ENCODE data around the gene PLA2G4F.

The PLA2G4F gene, protein sequence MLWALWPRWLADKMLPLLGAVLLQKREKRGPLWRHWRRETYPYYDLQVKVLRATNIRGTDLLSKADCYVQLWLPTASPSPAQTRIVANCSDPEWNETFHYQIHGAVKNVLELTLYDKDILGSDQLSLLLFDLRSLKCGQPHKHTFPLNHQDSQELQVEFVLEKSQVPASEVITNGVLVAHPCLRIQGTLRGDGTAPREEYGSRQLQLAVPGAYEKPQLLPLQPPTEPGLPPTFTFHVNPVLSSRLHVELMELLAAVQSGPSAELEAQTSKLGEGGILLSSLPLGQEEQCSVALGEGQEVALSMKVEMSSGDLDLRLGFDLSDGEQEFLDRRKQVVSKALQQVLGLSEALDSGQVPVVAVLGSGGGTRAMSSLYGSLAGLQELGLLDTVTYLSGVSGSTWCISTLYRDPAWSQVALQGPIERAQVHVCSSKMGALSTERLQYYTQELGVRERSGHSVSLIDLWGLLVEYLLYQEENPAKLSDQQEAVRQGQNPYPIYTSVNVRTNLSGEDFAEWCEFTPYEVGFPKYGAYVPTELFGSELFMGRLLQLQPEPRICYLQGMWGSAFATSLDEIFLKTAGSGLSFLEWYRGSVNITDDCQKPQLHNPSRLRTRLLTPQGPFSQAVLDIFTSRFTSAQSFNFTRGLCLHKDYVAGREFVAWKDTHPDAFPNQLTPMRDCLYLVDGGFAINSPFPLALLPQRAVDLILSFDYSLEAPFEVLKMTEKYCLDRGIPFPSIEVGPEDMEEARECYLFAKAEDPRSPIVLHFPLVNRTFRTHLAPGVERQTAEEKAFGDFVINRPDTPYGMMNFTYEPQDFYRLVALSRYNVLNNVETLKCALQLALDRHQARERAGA

GRCh38 chr15:42156243-42156922, at the start of gene PLA2G4F:
TSS of gene PLA2G4F (minus strand) at chr15:42156636. CDS start at chr15:42156549, 87 bp downstream.
- DNase-seq (ENCODE audit: low spot score): no peak

- DNase-seq (ENCODE audit: low spot score): no peak
Measured at GRCh38 chr15:42203891-42204290, 47.5 kb upstream of the PLA2G4F start.

DNA sequence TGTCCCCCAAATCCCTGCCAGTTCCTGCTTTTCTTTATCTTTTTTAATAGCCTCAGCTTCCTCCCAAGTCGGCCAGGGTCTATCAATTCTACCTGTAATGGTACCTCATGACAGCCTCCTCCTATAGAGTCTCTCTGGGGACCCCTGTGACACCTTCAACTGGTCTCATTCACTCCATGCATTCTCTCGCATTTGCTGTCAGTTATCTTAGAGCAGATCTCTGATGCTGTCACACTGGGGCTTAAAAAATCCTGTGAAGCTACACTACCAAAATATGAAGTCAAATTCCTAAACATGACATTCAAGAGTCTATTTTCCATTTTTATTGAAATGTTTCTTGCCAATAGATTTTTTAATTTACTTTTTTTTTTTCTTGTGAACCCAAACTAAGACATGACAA, 46.2 kb upstream of the PLA2G4F start:
- no peak for DNase-seq (ENCODE audit: low spot score)

GRCh38 chr15:42201801-42202200, 45.4 kb upstream of the PLA2G4F start:
- no peak for DNase-seq (ENCODE audit: low spot score)

DNA sequence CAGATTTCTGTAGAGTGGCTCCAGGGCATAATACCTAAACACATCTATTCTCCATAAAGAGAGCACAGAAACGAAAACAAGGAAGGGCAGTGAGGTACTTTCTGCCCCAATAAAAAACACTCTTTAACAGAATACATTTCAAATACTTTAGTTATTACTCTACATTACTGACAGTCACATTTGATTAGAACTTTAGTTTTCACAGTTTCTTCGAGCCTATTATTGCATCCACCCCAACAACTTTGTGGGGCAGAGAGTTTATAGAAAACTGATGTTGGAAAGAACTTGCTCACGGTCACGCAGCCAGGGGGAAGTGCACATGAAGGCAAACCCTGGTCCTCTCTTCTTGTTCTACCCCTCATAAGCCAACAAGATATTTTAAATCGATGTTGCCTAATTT, 42.7 kb upstream of the PLA2G4F start:
- no peak for DNase-seq (ENCODE audit: low spot score)

DNA sequence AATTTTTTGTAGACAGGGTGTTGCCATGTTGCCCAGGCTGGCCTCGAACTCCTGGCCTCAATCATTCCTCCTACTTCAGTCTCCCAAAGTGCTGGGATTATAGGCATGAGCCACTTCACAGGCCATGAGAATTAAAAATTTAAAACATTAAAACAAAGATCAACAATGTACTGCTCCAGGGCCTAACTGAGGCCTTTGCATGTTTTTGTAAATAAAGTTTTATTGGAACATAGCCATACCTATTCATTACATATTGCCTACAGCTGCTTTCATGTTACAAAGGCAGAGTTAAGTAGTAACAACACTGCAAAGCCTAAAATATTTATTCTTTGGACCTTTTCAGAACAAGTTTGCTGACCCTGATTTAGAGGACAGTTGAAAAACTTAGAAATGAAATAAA, 42.1 kb upstream of the PLA2G4F start:
- DNase-seq (ENCODE audit: low spot score): no peak

- no peak for DNase-seq (ENCODE audit: low spot score)
Measured at GRCh38 chr15:42194513-42194912, 38.1 kb upstream of the PLA2G4F start.

GRCh38 chr15:42193383-42193782, 36.9 kb upstream of the PLA2G4F start:
- no peak for DNase-seq (ENCODE audit: low spot score)

DNA sequence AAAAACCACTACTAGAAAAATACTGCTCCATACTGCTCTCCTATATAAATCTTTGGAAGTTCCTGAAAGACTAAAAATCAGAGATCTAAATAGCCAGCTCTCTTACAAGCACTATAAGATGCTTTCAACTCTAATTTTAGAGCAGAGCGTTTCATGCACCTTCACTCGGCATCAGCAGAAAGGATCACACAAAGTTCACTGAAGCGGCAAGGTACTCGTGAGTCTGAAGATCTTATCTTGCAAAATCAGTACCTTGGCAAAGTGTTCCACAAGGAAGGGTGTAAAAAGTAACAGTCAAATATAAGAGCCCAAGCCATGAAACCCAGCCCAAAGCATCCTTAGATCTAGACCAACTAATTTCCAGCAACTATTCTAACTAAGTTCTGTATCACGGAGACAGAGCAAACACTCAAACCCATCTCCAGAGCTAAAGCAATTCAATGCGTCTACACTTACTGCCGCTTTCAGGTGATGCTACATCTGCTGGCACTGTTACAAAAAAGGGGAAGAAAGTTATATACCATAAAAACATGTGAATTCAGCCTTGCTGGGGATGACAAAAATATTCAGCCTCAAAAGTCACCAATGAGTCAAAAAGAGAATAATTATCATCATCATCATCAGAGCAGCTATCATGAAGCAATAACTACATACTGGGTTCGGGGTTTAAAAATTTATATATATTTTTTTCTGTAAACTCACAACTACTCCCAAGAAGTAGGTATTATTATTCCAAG, 35.3 kb upstream of the PLA2G4F start:
- no peak for DNase-seq (ENCODE audit: low spot score)

- DNase-seq (ENCODE audit: low spot score): no peak
Measured at GRCh38 chr15:42190370-42190769, 33.9 kb upstream of the PLA2G4F start.

GRCh38 chr15:42185801-42186200, 29.4 kb upstream of the PLA2G4F start:
- DNase-seq (ENCODE audit: low spot score): no peak

DNA sequence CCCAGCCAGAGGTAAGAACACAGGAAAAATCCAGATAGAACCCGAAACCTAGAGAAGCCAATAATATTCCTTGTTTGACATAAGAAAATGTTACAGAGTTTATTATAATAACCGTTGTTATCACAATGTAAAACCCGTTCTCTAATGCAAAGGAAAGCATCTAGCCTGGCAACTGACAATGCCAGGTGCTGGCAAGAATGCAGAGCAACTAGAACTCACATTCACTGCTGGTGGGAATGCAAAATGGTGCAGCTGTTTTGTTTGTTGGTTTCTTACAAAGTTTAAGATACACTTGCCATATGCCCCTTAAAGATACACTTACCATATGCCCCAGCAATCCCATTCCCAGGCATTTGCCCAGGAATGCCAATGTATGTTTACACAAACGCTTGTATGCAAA, 28.3 kb upstream of the PLA2G4F start:
- DNase-seq (ENCODE audit: low spot score): no peak

DNA sequence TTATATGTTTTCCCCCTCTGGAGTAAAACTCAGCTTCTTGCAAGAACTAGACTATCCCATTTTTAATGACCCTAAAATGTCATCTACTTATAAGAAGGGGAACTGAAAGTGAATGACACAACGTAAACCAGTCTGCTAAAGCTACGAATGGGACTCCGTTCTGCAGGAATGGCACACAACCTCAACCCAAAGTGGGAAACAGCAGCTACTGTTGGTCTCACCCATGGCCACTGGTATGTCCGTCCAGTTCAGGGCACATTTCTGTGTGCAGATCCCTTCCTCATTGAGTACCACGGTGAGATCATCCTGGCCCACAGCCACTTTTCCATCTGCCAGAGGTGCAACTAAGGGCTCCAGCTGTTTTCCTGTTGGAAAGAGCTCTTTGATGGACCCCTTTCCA, 27.9 kb upstream of the PLA2G4F start:
- DNase-seq (ENCODE audit: low spot score): peak; percentile 31

DNA sequence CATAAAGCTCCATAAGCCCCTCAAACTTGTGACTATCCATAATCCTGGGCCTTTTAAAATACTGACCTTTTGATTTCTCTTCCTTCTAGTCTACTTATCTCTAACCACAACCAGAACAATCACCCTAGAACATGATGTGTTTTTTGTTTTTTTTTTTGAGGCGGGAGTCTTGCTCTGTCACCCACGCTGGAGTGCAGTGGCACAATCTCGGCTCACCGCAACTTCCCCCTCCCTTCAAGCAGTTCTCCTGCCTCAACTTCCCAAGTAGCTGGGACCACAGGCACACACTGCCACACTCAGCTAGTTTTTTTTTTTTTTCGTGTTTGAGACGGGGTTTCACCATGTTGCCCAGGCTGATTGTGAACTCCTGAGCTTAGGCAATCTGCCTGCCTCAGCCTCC, 26.5 kb upstream of the PLA2G4F start:
- no peak for DNase-seq (ENCODE audit: low spot score)

- DNase-seq (ENCODE audit: low spot score): no peak
Measured at GRCh38 chr15:42182328-42182886, 26.0 kb upstream of the PLA2G4F start.

DNA sequence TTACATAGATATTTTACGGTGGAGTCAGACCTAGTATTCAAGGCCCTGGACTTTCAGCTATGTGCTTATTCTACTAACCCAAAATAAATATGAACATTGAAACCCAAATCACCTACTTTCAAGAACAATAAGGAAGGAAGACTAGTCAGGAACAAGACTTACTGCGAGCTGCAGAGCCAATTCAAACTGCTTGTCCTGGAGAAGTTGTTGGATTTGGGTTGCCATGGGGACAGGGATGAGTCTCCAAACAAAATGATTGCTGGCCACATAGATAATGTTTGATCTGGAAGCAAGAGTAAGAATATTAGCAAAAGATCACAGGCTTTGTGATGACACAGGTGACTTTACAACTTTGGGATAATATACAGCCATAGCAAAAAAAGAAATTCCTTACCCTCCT, 21.6 kb upstream of the PLA2G4F start:
- no peak for DNase-seq (ENCODE audit: low spot score)

GRCh38 chr15:42175671-42176070, 19.2 kb upstream of the PLA2G4F start:
- no peak for DNase-seq (ENCODE audit: low spot score)

DNA sequence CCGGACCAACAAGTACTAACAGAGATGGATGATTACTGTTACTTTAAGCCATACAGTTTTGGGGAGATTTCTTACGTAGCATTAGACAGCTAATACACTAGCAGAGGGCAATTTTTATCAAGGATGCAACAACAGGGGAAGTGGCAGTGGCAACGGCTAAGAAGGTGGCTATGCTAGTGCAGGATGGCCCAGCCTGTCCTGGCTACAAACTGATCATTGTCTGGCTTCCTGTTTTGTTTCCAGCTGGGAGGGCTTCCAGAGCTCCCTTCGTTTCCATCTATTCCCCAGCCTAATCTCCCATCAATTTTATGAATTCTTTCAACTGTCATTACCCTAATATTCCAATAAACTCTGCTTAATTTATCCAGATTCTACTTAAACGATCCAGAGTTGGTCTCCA, 16.0 kb upstream of the PLA2G4F start:
- DNase-seq (ENCODE audit: low spot score): no peak

- DNase-seq (ENCODE audit: low spot score): no peak
Measured at GRCh38 chr15:42171795-42172194, 15.4 kb upstream of the PLA2G4F start.

DNA sequence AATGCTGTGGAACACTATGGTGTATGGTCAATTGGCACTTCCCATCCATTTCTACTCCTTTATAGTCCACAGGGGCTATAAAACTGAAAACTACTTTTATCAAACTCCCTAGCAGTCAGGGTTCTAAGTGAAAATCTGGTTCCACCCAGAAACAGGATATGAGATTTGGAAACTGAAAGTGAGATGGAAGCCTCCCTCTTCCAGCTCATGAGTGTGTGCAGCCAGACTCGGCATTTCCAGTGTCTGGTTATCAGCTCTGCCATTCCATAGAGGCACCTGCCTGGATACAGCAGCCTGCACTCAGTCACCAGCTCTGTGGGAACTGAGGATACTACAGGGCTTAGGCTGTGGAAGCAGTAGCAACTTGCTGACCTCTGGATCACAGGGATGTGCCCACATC, 14.7 kb upstream of the PLA2G4F start:
- no peak for DNase-seq (ENCODE audit: low spot score)

- no peak for DNase-seq (ENCODE audit: low spot score)
Measured at GRCh38 chr15:42166225-42166940, 9.9 kb upstream of the PLA2G4F start.
